ENCODE results near the gene MOV10. TPM values are rescaled to one million over a fixed set of nuclear protein-coding genes. Genes with fewer than 3 reads are reported as not detected.

The MOV10 gene
- total RNA-seq, 2 experiments from 2014 or later: 80.6 to 89.3 TPM

DNA sequence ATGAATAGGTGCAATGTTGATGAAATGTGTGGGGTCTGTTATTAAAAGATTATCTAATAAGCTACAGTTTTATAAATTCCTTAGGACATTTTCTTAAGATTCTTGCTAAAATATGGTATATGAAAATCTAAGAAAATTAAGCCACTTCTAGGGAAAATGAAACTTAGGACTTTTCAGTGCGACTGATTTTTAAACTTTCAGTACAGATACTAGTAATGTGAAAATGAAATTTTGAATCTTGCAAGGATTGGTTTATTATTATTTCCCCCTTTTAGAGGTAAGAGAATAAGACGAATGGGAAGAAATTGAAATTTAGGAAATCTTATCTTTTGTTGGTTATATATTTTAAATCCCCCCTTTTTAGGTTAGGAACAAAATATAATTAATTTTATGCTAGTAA is 38.4 kb upstream of the MOV10 start:
- H3K27me3 ChIP-seq (ENCODE audit: control insufficient read depth in 1 of 2, insufficient read depth in 2 of 2, low read length in 2 of 2): no peaks in the 10 kb centered on the region
- peaks cover 13% of the 10 kb centered on the region for H3K36me3 ChIP-seq (ENCODE audit: insufficient read depth, low read length)
- H3K4me3 ChIP-seq (ENCODE audit: low read length): peak overlapping the region; percentile 18
- Mint-ChIP-seq H3K9me3 (no peaks in the 10 kb centered on the region), H3K27ac (peak overlapping the region; percentile 78), H3K4me3 (peak overlapping the region; percentile 73), H3K4me1 (ENCODE audit: low read depth) (peaks cover 72% of the 10 kb centered on the region), H3K36me3 (ENCODE audit: low read depth) (peaks cover 50% of the 10 kb centered on the region), H3K27me3 (no peaks in the 10 kb centered on the region)
- ATAC-seq (ENCODE audit: poor library complexity) (no peak), DNase-seq (no peak)
- POLR2A ChIA-PET: interaction anchor here (1.2 to 2.7 kb wide), 4 partner anchors 13 to 38 kb away, joined by 4 to 12 read pairs (median 10); partner anchors contain the start of genes CAPZA1, MOV10 and ST7L
- TF ChIP-seq, protein P1, sequence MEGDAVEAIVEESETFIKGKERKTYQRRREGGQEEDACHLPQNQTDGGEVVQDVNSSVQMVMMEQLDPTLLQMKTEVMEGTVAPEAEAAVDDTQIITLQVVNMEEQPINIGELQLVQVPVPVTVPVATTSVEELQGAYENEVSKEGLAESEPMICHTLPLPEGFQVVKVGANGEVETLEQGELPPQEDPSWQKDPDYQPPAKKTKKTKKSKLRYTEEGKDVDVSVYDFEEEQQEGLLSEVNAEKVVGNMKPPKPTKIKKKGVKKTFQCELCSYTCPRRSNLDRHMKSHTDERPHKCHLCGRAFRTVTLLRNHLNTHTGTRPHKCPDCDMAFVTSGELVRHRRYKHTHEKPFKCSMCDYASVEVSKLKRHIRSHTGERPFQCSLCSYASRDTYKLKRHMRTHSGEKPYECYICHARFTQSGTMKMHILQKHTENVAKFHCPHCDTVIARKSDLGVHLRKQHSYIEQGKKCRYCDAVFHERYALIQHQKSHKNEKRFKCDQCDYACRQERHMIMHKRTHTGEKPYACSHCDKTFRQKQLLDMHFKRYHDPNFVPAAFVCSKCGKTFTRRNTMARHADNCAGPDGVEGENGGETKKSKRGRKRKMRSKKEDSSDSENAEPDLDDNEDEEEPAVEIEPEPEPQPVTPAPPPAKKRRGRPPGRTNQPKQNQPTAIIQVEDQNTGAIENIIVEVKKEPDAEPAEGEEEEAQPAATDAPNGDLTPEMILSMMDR (IDR thresholded peaks at IDR 0.05): no peak
- intact Hi-C loops (cut with DNase I, micrococcal nuclease): loop anchor here in 1 of 2 experiments (5.0 kb wide), 1 partner anchor 36 kb away; the partner anchor contains the start of gene MOV10
- H3K27ac ChIP-seq (ENCODE audit: low read depth in 1 of 2, low read length in 2 of 2): peak overlapping the region in 1 of 2 donors; percentile 0
- H3K4me1 ChIP-seq (ENCODE audit: insufficient read depth, low read length): peaks cover 25% of the 10 kb centered on the region
- no peaks in the 10 kb centered on the region for H3K9me3 ChIP-seq (ENCODE audit: control insufficient read depth in 1 of 2, insufficient read depth in 1 of 2, low read length in 2 of 2)
- CTCF ChIA-PET: interaction anchor here (0.6 to 2.1 kb wide), 3 partner anchors 27 to 751 kb away, joined by 3 to 12 read pairs (median 3); partner anchors contain the start of gene MOV10

DNA sequence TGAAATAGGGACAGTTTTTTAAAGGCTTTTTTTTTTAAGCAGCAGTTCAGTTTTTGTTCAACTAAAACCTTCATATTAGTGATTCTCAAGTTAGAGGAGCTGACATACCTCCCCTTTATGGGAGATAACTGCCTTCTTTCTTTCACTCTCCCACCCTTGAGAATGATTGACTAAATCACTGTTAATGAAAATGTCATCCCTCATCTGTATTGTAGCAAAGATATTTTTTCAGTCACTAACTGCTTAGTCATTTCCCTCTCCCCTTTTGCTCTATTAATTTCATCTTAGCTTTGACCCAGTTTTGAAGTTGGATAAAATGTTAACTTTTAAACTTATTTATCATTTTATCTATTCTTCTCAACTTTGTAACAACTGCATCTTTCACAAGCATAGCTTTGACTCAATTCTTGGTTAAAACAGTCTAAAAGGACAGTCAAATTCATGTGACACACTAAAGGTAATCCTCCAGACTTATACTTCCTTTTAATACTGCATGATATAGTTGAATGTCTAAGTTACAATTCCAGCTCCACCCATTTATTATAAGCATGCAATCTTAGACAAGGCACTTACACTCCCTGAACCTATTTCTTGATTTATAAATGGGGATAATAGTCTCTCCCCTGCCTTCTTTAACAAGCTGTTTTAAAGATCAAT is 37.7 kb upstream of the MOV10 start:
- Histone ChIP-seq H3K9me3 (ENCODE audit: control insufficient read depth in 1 of 2, insufficient read depth in 1 of 2, low read length in 2 of 2) (no peaks in the 10 kb centered on the region), H3K27ac (ENCODE audit: low read depth in 1 of 2, low read length in 2 of 2) (no peak overlapping the region), H3K4me1 (ENCODE audit: insufficient read depth, low read length) (peaks cover 24% of the 10 kb centered on the region), H3K4me3 (ENCODE audit: low read length) (no peak overlapping the region), H3K27me3 (ENCODE audit: control insufficient read depth in 1 of 2, insufficient read depth in 2 of 2, low read length in 2 of 2) (no peaks in the 10 kb centered on the region), H3K36me3 (ENCODE audit: insufficient read depth, low read length) (peaks cover 7% of the 10 kb centered on the region)
- Mint-ChIP-seq H3K4me1 (ENCODE audit: low read depth) (peaks cover 66% of the 10 kb centered on the region), H3K9me3 (no peaks in the 10 kb centered on the region), H3K27me3 (no peaks in the 10 kb centered on the region), H3K27ac (peak overlapping the region; percentile 78), H3K36me3 (ENCODE audit: low read depth) (peaks cover 44% of the 10 kb centered on the region), H3K4me3 (peak overlapping the region; percentile 21)
- CTCF ChIA-PET: interaction anchor here (1.8 to 2.1 kb wide), 3 partner anchors 9 to 37 kb away, joined by 5 to 12 read pairs (median 6); partner anchors contain the start of gene MOV10
- POLR2A ChIA-PET: interaction anchor here (1.2 to 2.7 kb wide), 4 partner anchors 12 to 37 kb away, joined by 4 to 12 read pairs (median 10); partner anchors contain the start of genes CAPZA1, MOV10 and ST7L
- TF ChIP-seq, protein P1 (IDR thresholded peaks at IDR 0.05): no peak
- DNase-seq: no peak
- intact Hi-C loops (cut with DNase I, micrococcal nuclease): loop anchor here in 1 of 2 experiments (5.0 kb wide), 1 partner anchor 36 kb away; the partner anchor contains the start of gene MOV10
- ATAC-seq (ENCODE audit: poor library complexity): peak; percentile 48

DNA sequence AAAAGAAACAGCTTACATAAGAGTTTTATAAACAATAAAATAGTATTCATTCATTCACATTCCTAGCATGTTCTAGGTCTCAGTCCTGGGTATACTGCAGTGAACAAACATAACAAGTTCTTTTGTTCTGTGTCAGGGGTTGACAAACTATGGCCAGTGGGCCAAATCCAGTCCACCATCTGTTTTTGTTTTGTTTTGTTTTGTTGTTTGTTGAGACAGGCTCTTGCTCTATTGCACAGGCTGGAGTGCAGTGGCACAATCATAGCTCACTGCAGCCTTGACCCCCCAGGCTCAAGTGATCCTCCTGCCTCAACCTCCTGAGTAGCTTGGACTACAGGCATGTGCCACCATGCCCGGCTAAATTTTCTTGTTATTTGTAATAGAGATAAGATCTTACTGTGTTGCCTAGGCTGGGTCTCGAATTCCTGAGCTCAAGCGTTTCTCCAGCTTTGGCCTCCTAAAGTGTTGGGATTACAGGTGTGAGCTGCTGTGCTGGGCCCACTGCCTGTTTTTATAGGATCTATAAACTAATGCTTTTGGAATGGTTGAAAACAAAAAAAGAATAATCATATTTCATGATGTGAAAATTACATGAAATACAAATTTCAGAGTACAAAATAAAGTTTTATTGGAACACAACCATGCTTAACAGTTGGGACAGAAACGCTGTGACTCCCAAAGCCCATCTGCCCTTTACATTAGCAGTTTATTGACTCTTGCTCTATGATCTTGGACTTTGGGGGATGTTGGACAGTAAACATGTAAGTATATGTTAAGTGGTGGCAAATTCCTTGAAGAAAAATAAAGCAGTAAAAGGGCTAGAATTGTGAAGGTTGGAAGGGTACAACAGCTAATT is 37.0 kb upstream of the MOV10 start:
- H3K36me3 Mint-ChIP-seq (ENCODE audit: low read depth): peaks cover 38% of the 10 kb centered on the region
- peak overlapping the region; percentile 21 for H3K4me3 Mint-ChIP-seq
- H3K36me3 ChIP-seq (ENCODE audit: insufficient read depth, low read length): peaks cover 9% of the 10 kb centered on the region
- no peaks in the 10 kb centered on the region for H3K27me3 Mint-ChIP-seq
- TF ChIP-seq, protein P1 (IDR thresholded peaks at IDR 0.05): no peak
- no peaks in the 10 kb centered on the region for H3K27me3 ChIP-seq (ENCODE audit: control insufficient read depth in 1 of 2, insufficient read depth in 2 of 2, low read length in 2 of 2)
- intact Hi-C loops (cut with DNase I, micrococcal nuclease): loop anchor here in 1 of 2 experiments (5.0 kb wide), 1 partner anchor 35 kb away; the partner anchor contains the start of gene MOV10
- ATAC-seq (ENCODE audit: poor library complexity) (no peak), DNase-seq (no peak)
- peaks cover 17% of the 10 kb centered on the region for H3K4me1 ChIP-seq (ENCODE audit: insufficient read depth, low read length)
- POLR2A ChIA-PET: interaction anchor here (0.6 to 2.7 kb wide), 4 partner anchors 11 to 37 kb away, joined by 3 to 12 read pairs (median 10); partner anchors contain the start of genes CAPZA1, MOV10 and ST7L
- H3K27ac Mint-ChIP-seq: peak overlapping the region; percentile 78
- peaks cover 66% of the 10 kb centered on the region for H3K4me1 Mint-ChIP-seq (ENCODE audit: low read depth)
- no peaks in the 10 kb centered on the region for H3K9me3 ChIP-seq (ENCODE audit: control insufficient read depth in 1 of 2, insufficient read depth in 1 of 2, low read length in 2 of 2)
- H3K4me3 ChIP-seq (ENCODE audit: low read length): no peak overlapping the region
- no peak overlapping the region for H3K27ac ChIP-seq (ENCODE audit: low read depth in 1 of 2, low read length in 2 of 2)
- no peaks in the 10 kb centered on the region for H3K9me3 Mint-ChIP-seq
- CTCF ChIA-PET: interaction anchor here (1.2 to 2.1 kb wide), 4 partner anchors 10 to 37 kb away, joined by 3 to 12 read pairs (median 6); partner anchors contain the start of gene MOV10
